Measurements from ENCODE around the gene RUNX1. TPM values are rescaled to one million over a fixed set of nuclear protein-coding genes. Genes with fewer than 3 reads are reported as not detected.

Gene RUNX1
- total RNA-seq, 2 donors from 2014 or later, result 97.0 to 110 TPM

GRCh38 chr21:35077466-35077865 lies 28.4 kb upstream of the RUNX1 start:
- DNase-seq (no peak), ATAC-seq (no peak)
- H3K4me1 Mint-ChIP-seq, result no peaks in the 10 kb centered on the region
- no peak overlapping the region for H3K4me3 Mint-ChIP-seq
- H3K36me3 Mint-ChIP-seq (ENCODE audit: low read depth), result peaks cover 2% of the 10 kb centered on the region
- H3K27me3 Mint-ChIP-seq, result no peaks in the 10 kb centered on the region
- H3K27ac Mint-ChIP-seq, result no peak overlapping the region
- no peaks in the 10 kb centered on the region for H3K9me3 ChIP-seq (ENCODE audit: control insufficient read depth, low read length, poor library complexity, severe bottlenecking)

- Mint-ChIP-seq H3K27me3 (no peaks in the 10 kb centered on the region), H3K4me3 (no peak overlapping the region), H3K27ac (no peak overlapping the region), H3K4me1 (no peaks in the 10 kb centered on the region), H3K36me3 (ENCODE audit: low read depth) (no peaks in the 10 kb centered on the region)
- no peak for ATAC-seq
- no peak for DNase-seq
- no peaks in the 10 kb centered on the region for H3K9me3 ChIP-seq (ENCODE audit: control insufficient read depth, low read length, poor library complexity, severe bottlenecking)
Measured at GRCh38 chr21:35075546-35075945, 26.4 kb upstream of the RUNX1 start.

GRCh38 chr21:35072960-35073359 lies 23.9 kb upstream of the RUNX1 start:
- Mint-ChIP-seq H3K27ac (no peak overlapping the region), H3K4me1 (no peaks in the 10 kb centered on the region), H3K4me3 (no peak overlapping the region), H3K27me3 (no peaks in the 10 kb centered on the region), H3K36me3 (ENCODE audit: low read depth) (no peaks in the 10 kb centered on the region)
- ATAC-seq (no peak), DNase-seq (no peak)
- no peaks in the 10 kb centered on the region for H3K9me3 ChIP-seq (ENCODE audit: control insufficient read depth, low read length, poor library complexity, severe bottlenecking)

- DNase-seq, result no peak
- H3K27me3 Mint-ChIP-seq, result no peaks in the 10 kb centered on the region
- no peak overlapping the region for H3K4me3 Mint-ChIP-seq
- no peak for ATAC-seq
- H3K27ac Mint-ChIP-seq, result no peak overlapping the region
- no peaks in the 10 kb centered on the region for H3K9me3 ChIP-seq (ENCODE audit: control insufficient read depth, low read length, poor library complexity, severe bottlenecking)
- H3K36me3 Mint-ChIP-seq (ENCODE audit: low read depth), result no peaks in the 10 kb centered on the region
- H3K4me1 Mint-ChIP-seq, result no peaks in the 10 kb centered on the region
Measured at GRCh38 chr21:35072557-35072956, 23.5 kb upstream of the RUNX1 start.

DNA sequence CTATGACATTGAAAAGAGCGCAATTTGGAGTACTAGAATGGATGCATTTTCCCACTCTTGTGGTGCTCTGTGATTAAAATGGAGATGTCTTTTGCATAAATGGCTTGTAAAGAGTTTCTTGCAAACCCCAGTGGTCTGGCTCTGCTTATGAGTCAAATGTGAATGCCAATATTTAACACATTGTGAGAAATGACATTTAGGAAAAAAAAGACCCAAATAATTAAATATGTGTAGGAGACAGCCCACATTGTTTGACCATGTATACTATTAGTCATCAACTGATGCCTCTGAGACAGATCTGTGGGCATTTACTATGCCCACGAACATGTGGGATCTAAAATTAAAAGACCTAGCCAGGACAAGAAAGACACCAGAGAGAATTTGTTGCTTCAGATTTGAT lies 22.2 kb upstream of the RUNX1 start:
- no peak for ATAC-seq
- Mint-ChIP-seq H3K4me3 (no peak overlapping the region), H3K36me3 (ENCODE audit: low read depth) (no peaks in the 10 kb centered on the region)

DNA sequence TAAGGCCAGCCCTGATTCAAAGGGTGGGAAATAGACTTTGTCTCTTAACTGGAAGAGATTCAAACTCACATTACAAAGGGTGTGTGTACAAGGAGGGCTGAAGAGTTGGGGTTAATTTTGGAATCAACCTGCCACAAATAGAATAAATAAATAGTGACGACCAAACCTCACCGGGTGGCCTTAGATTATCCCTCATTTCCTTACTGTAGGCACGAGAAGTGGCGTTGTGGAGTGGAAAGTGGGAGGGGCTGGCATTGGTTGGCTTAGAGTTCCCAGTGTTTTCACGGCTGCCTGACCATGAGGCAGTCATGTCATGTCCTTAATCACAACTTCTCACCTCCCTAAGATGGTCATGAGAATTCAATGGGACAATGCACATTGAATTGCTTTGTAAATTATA lies 21.3 kb upstream of the RUNX1 start:
- Mint-ChIP-seq H3K4me1 (no peaks in the 10 kb centered on the region), H3K27me3 (no peaks in the 10 kb centered on the region), H3K27ac (no peak overlapping the region), H3K4me3 (no peak overlapping the region), H3K36me3 (ENCODE audit: low read depth) (no peaks in the 10 kb centered on the region)
- ATAC-seq, result no peak
- H3K9me3 ChIP-seq (ENCODE audit: control insufficient read depth, low read length, poor library complexity, severe bottlenecking), result no peaks in the 10 kb centered on the region
- no peak for DNase-seq

More for the DNA sequence above, 22.2 kb upstream of the RUNX1 start:
- Mint-ChIP-seq H3K4me1 (no peaks in the 10 kb centered on the region), H3K27me3 (no peaks in the 10 kb centered on the region), H3K27ac (no peak overlapping the region)
- no peak for DNase-seq
- H3K9me3 ChIP-seq (ENCODE audit: control insufficient read depth, low read length, poor library complexity, severe bottlenecking), result no peaks in the 10 kb centered on the region

DNA sequence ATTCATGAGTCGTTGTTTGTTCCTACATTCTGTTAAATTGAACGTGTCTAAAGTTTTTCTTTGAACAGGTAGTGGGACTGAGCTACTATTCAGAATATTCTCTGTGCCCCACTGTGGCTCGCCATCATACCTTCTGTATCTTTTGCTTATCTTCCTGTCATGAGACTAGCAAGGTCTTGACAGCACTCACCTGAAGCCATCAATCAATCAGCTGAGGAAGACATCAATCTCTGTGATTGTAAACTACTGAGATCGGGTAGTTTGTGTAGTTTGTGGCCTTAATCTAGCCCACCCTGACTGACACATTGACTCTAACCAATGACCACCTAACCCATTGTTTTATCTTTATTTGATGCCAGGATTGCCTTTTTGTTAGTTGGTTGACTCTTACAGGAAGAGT lies 17.7 kb upstream of the RUNX1 start:
- Mint-ChIP-seq H3K36me3 (ENCODE audit: low read depth) (no peaks in the 10 kb centered on the region), H3K27me3 (peaks cover 4% of the 10 kb centered on the region), H3K4me3 (no peak overlapping the region), H3K4me1 (peaks cover 5% of the 10 kb centered on the region), H3K27ac (no peak overlapping the region)
- H3K9me3 ChIP-seq (ENCODE audit: control insufficient read depth, low read length, poor library complexity, severe bottlenecking), result no peaks in the 10 kb centered on the region
- no peak for ATAC-seq
- DNase-seq, result no peak

DNA sequence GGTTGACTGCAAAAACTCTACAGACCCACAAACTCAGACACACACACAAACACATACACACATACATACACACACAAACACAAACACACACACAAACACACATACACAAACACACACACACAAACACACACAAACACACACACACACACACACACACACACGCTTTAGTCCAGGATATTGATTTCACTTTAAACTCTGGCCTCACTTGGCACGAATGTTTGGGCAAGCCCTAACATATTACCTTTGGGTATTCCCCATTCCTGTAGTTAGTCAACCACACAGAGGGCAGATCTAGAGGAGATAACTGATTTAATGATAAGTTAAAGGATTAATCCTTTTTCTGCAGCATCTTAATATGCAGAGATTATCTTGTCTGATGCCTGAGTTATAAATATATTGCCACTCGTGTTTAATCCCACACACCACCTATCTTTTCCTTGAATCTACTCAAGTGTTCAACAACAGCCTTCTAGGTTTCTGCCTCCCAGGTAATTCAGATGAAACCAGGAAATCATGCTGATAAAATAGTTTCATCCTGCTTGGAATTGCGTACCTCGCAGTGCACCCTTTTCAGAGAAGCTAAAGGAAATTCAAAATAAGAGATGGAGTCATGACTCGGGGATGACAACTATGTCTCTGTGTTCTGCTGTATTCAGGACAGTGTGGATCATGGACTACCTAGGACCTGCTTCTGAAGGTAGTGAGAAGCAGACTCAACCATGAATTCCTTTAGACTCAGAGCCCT lies 14.5 kb upstream of the RUNX1 start:
- no peak overlapping the region for H3K4me3 Mint-ChIP-seq
- H3K4me1 Mint-ChIP-seq, result peaks cover 8% of the 10 kb centered on the region
- H3K27ac Mint-ChIP-seq, result peak overlapping the region; percentile 12
- peaks cover 2% of the 10 kb centered on the region for H3K36me3 Mint-ChIP-seq (ENCODE audit: low read depth)
- H3K9me3 ChIP-seq (ENCODE audit: control insufficient read depth, low read length, poor library complexity, severe bottlenecking), result no peaks in the 10 kb centered on the region
- H3K27me3 Mint-ChIP-seq, result peaks cover 4% of the 10 kb centered on the region
- ATAC-seq (peak; percentile 66), DNase-seq (no peak)

GRCh38 chr21:35062016-35062415 lies 12.9 kb upstream of the RUNX1 start:
- H3K36me3 Mint-ChIP-seq (ENCODE audit: low read depth), result peaks cover 2% of the 10 kb centered on the region
- H3K4me3 Mint-ChIP-seq, result no peak overlapping the region
- ATAC-seq (no peak), DNase-seq (no peak)
- peaks cover 11% of the 10 kb centered on the region for H3K4me1 Mint-ChIP-seq
- peaks cover 4% of the 10 kb centered on the region for H3K27me3 Mint-ChIP-seq
- H3K9me3 ChIP-seq (ENCODE audit: control insufficient read depth, low read length, poor library complexity, severe bottlenecking), result no peaks in the 10 kb centered on the region
- no peak overlapping the region for H3K27ac Mint-ChIP-seq

- Mint-ChIP-seq H3K4me3 (no peak overlapping the region), H3K27me3 (no peaks in the 10 kb centered on the region), H3K27ac (no peak overlapping the region), H3K4me1 (peaks cover 11% of the 10 kb centered on the region), H3K36me3 (ENCODE audit: low read depth) (peaks cover 2% of the 10 kb centered on the region)
- H3K9me3 ChIP-seq (ENCODE audit: control insufficient read depth, low read length, poor library complexity, severe bottlenecking), result no peaks in the 10 kb centered on the region
- DNase-seq, result no peak
- ATAC-seq, result no peak
Measured at GRCh38 chr21:35059742-35060141, 10.6 kb upstream of the RUNX1 start.

- H3K27me3 Mint-ChIP-seq, result no peaks in the 10 kb centered on the region
- no peak overlapping the region for H3K27ac Mint-ChIP-seq
- peaks cover 8% of the 10 kb centered on the region for H3K4me1 Mint-ChIP-seq
- no peak for DNase-seq
- H3K36me3 Mint-ChIP-seq (ENCODE audit: low read depth), result peaks cover 2% of the 10 kb centered on the region
- ATAC-seq, result no peak
- H3K9me3 ChIP-seq (ENCODE audit: control insufficient read depth, low read length, poor library complexity, severe bottlenecking), result no peaks in the 10 kb centered on the region
- no peak overlapping the region for H3K4me3 Mint-ChIP-seq
Measured at GRCh38 chr21:35058058-35058457, 9.0 kb upstream of the RUNX1 start.

- DNase-seq, result no peak
- H3K27me3 Mint-ChIP-seq, result no peaks in the 10 kb centered on the region
- H3K9me3 ChIP-seq (ENCODE audit: control insufficient read depth, low read length, poor library complexity, severe bottlenecking), result no peaks in the 10 kb centered on the region
- peaks cover 9% of the 10 kb centered on the region for H3K4me1 Mint-ChIP-seq
- H3K36me3 Mint-ChIP-seq (ENCODE audit: low read depth), result peaks cover 2% of the 10 kb centered on the region
- no peak overlapping the region for H3K4me3 Mint-ChIP-seq
- no peak overlapping the region for H3K27ac Mint-ChIP-seq
- ATAC-seq, result no peak
Measured at GRCh38 chr21:35057428-35057827, 8.3 kb upstream of the RUNX1 start.

DNA sequence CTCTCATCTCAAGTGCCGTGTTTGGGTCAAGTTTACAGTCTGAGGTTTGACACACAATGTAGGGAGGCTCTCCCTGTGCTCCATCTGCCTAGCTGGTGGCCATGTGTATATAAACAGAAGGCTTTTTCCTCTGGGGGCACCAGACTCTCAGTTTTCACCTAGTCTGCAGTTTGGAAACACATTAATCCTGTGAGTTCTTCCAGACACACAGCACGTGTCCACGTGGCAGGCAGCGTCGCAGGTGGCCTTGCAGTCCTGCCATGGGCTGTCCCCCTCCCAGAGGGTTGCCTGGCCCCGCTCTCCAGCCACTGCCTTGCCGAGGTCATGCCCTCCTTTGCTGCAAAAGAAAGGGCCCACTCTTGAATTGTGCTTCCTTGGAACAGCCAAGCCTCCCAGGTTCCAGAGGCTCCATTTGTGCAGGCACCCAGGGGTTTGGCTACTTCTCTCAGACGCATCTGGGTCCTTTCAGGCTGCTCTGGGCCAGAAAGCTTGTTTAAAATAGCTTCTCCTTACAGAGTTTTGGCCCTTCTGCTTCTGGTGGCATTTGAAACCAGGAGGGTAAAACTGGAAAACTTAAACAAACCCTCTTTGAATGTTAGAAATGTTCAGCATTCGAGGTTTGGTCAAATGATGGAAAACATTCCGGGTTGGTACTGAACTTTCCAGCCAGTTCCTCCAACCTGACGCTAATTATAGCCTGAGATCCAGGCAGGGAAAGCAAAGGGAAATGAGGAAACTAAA lies 4.4 kb upstream of the RUNX1 start:
- peaks cover 30% of the 10 kb centered on the region for H3K4me1 Mint-ChIP-seq
- no peak overlapping the region for H3K27ac Mint-ChIP-seq
- H3K4me3 Mint-ChIP-seq, result no peak overlapping the region

GRCh38 chr21:35052801-35053200 lies 3.7 kb upstream of the RUNX1 start:
- H3K4me1 Mint-ChIP-seq, result peaks cover 37% of the 10 kb centered on the region
- H3K4me3 Mint-ChIP-seq, result no peak overlapping the region
- H3K27me3 Mint-ChIP-seq, result no peaks in the 10 kb centered on the region
- H3K27ac Mint-ChIP-seq, result no peak overlapping the region
- DNase-seq (no peak), ATAC-seq (no peak)
- peaks cover 4% of the 10 kb centered on the region for H3K36me3 Mint-ChIP-seq (ENCODE audit: low read depth)
- H3K9me3 ChIP-seq (ENCODE audit: control insufficient read depth, low read length, poor library complexity, severe bottlenecking), result no peaks in the 10 kb centered on the region

More for the DNA sequence above, 4.4 kb upstream of the RUNX1 start:
- H3K36me3 Mint-ChIP-seq (ENCODE audit: low read depth), result no peaks in the 10 kb centered on the region
- DNase-seq, result no peak
- no peaks in the 10 kb centered on the region for H3K9me3 ChIP-seq (ENCODE audit: control insufficient read depth, low read length, poor library complexity, severe bottlenecking)
- ATAC-seq, result no peak
- no peaks in the 10 kb centered on the region for H3K27me3 Mint-ChIP-seq
